HCT116 (cell line): ENCODE measurements around the gene TSKU.

Experiments
- ATF3 ChIP-seq: IDR thresholded peaks from 2 replicates; pipeline ENCODE4 v1.6.1; 2012
- EZH2phosphoT487 ChIP-seq: fragments of 200-600 bp; IDR thresholded peaks from 2 replicates; pipeline ENCODE4 v1.6.1; 2018; ENCODE audit warnings: antibody characterized with exemption, borderline replicate concordance
- MAX ChIP-seq: IDR thresholded peaks from 2 replicates; pipeline ENCODE4 v1.6.1; 2012
- POLR2A ChIP-seq: IDR thresholded peaks from 2 replicates; pipeline ENCODE4 v1.7.0; 2011; ENCODE audit warnings: borderline replicate concordance; ENCODE audit not compliant: insufficient read depth, insufficient read length; ENCODE audit errors: extremely low read depth
- REST ChIP-seq: IDR thresholded peaks from 2 replicates; pipeline ENCODE4 v1.6.1; 2012; ENCODE audit warnings: low read depth
- SP1 ChIP-seq: IDR thresholded peaks from 2 replicates; pipeline ENCODE4 v1.6.1; 2012; ENCODE audit warnings: low read depth
- TCF7L2 ChIP-seq: IDR thresholded peaks from 2 replicates; pipeline ENCODE4 v1.7.0; 2011; ENCODE audit warnings: borderline replicate concordance, inconsistent platforms; ENCODE audit not compliant: insufficient read depth, insufficient read length; ENCODE audit errors: extremely low read depth
- YY1 ChIP-seq: IDR thresholded peaks from 2 replicates; pipeline ENCODE4 v1.6.1; 2011; ENCODE audit warnings: low read length, low read depth, moderate library complexity, mild to moderate bottlenecking; ENCODE audit not compliant: insufficient replicate concordance; ENCODE audit errors: extremely low read depth
- ZNF274 ChIP-seq: fragments of 200-500 bp; sonication (Bioruptor generic); IDR thresholded peaks from 2 replicates; pipeline ENCODE4 v1.6.1; 2014; ENCODE audit warnings: mild to moderate bottlenecking, low read depth, low read length, inconsistent platforms
- TF ChIP-seq, protein P1 (sequence below), 3 experiments: fragments of 200-600 bp in 1 of 3; sonication (generic) in 1 of 3; IDR thresholded peaks in 2 of 3; conservative IDR thresholded peaks in 1 of 3; 2 replicates each; pipeline ENCODE4 v1.5.1; 2012 to 2017; ENCODE audit warnings: low read depth in 2 of 3, low read length in 2 of 3, antibody characterized with exemption in 1 of 3, borderline replicate concordance in 1 of 3, control low read depth in 1 of 3, mild to moderate bottlenecking in 1 of 3, mixed read lengths in 1 of 3, mixed run types in 1 of 3, moderate library complexity in 1 of 3; ENCODE audit not compliant: insufficient read depth in 1 of 3

DNA sequence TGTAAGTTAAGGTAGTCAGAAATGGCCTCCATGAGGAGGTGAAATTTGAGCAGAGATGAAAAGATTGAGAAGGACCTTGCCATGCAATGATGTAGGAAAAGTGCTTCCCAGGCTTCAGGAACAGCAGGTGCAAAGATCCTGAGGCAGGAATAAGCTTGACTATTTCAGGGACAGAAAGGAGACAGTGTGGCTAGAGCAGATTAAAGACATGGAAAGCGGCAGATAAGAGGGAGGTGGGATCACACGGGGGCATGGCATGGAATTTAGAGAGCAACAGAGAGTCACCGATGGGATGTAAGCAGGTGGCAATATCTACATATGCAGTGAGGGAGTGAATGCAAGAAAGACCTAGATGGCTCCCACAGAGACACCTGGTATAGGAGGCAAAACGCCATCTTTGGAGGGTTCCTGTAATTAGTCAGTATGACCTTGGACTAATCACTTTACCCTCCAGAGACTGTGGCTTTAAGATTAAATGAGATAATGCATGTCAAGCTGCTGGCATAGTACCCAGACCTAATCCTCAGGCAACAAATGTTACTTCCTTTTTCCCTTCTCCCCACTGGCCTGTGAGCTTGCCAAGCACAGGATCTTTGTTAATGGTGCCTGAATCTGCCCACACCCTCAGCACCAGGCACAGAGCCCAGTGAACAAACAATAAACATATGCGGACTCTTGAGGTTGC, 52.9 kb downstream of the TSKU start:
- TF ChIP-seq, protein P1, sequence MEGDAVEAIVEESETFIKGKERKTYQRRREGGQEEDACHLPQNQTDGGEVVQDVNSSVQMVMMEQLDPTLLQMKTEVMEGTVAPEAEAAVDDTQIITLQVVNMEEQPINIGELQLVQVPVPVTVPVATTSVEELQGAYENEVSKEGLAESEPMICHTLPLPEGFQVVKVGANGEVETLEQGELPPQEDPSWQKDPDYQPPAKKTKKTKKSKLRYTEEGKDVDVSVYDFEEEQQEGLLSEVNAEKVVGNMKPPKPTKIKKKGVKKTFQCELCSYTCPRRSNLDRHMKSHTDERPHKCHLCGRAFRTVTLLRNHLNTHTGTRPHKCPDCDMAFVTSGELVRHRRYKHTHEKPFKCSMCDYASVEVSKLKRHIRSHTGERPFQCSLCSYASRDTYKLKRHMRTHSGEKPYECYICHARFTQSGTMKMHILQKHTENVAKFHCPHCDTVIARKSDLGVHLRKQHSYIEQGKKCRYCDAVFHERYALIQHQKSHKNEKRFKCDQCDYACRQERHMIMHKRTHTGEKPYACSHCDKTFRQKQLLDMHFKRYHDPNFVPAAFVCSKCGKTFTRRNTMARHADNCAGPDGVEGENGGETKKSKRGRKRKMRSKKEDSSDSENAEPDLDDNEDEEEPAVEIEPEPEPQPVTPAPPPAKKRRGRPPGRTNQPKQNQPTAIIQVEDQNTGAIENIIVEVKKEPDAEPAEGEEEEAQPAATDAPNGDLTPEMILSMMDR (IDR thresholded peaks at IDR 0.05 in 2 of 3, conservative IDR thresholded peaks at IDR 0.05 in 1 of 3; ENCODE audit: borderline replicate concordance in 1 of 3, insufficient read depth in 1 of 3, low read depth in 2 of 3, low read length in 2 of 3): no peak
- TF ChIP-seq POLR2A (no peak), REST (no peak), SP1 (no peak), EZH2phosphoT487 (no peak), MAX (no peak), YY1 (no peak), ZNF274 (no peak), TCF7L2 (no peak), ATF3 (no peak)
